NB4 (cell line): ENCODE data around the gene HCN1.
"Not testable (repeated sequence)": the region's sequence is repeated elsewhere in the genome, so short reads cannot be mapped to it uniquely, and the experiment has no call there.

ENCODE experiments used
- DNase-seq: peaks from one replicate; pipeline ENCODE4 v3.0.0; 2010; ENCODE audit warnings: low read depth
- H3K4me3 ChIP-seq: one replicate; pipeline ENCODE4 v1.5.1; 2011; ENCODE audit warnings: mild to moderate bottlenecking, low read depth, low read length, moderate library complexity
- MYC ChIP-seq: IDR thresholded peaks from 2 replicates; pipeline ENCODE4 v1.6.1; 2011; ENCODE audit warnings: low read depth, low read length
- POLR2A ChIP-seq: IDR thresholded peaks from 2 replicates; pipeline ENCODE4 v1.6.1; 2011; ENCODE audit warnings: mild to moderate bottlenecking; ENCODE audit not compliant: insufficient read length; ENCODE audit errors: extremely low read depth
- TF ChIP-seq, protein P1 (sequence below): IDR thresholded peaks from one replicate; pipeline ENCODE4 v1.5.1; 2012; ENCODE audit warnings: low read depth, low read length
- TF ChIP-seq, protein P2 (sequence below): IDR thresholded peaks from 2 replicates; pipeline ENCODE4 v1.6.1; 2011; ENCODE audit warnings: low read depth, low read length

HCN1 gene

DNA sequence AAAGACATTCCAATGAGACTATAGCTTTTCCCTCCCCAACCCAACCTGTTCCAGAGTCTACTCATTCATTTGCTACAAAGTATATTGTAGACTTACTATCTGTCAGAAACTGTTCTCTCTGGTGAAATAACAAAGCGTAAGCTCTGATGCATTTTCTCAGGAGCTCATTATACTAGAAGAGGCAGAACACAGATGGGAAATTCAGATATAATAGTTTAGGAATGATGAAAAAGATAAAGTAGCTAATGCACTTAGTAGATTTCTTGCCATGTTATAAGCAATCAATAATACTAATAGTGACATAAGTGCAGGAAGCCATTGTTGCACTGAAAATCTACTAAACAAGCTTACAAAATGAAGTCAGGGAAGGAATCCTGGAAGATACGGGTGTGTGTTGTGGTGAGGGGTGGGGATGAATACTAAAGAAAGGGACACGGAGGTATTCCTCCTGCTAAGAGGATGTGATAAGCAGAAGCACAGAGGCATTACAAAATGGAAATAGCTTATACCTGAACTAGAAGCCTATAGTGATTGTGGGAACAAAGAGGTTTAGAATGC, 78.2 kb downstream of the HCN1 start:
- no peak for TF ChIP-seq MYC
- TF ChIP-seq POLR2A: no peak
- TF ChIP-seq, protein P1, sequence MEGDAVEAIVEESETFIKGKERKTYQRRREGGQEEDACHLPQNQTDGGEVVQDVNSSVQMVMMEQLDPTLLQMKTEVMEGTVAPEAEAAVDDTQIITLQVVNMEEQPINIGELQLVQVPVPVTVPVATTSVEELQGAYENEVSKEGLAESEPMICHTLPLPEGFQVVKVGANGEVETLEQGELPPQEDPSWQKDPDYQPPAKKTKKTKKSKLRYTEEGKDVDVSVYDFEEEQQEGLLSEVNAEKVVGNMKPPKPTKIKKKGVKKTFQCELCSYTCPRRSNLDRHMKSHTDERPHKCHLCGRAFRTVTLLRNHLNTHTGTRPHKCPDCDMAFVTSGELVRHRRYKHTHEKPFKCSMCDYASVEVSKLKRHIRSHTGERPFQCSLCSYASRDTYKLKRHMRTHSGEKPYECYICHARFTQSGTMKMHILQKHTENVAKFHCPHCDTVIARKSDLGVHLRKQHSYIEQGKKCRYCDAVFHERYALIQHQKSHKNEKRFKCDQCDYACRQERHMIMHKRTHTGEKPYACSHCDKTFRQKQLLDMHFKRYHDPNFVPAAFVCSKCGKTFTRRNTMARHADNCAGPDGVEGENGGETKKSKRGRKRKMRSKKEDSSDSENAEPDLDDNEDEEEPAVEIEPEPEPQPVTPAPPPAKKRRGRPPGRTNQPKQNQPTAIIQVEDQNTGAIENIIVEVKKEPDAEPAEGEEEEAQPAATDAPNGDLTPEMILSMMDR: no peak
- TF ChIP-seq, protein P2, sequence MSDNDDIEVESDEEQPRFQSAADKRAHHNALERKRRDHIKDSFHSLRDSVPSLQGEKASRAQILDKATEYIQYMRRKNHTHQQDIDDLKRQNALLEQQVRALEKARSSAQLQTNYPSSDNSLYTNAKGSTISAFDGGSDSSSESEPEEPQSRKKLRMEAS: no peak
- no peak overlapping the region for H3K4me3 ChIP-seq
- DNase-seq: no peak

DNA sequence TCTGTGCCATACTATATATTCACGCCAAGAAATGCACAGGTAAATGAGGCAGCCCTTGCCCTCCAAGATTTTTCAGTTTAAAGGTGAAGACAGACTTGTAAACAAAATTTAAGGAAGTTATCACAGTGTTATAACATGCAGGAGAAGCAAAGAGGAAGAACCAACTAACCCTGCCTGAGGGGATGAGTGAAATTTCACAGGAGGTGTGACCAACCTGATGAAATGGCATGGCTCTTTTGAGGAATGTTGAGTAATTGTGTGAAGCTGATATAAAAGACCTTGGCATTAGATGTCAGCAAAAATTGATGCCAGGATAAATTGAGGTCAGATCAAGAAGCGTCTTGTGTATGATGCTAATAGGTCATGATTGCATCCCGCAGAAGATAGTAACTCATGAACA, 86.5 kb downstream of the HCN1 start:
- no peak for DNase-seq
- H3K4me3 ChIP-seq: no peak overlapping the region
- TF ChIP-seq, protein P1: no peak
- TF ChIP-seq, protein P2: no peak
- TF ChIP-seq POLR2A (no peak), MYC (no peak)

DNA sequence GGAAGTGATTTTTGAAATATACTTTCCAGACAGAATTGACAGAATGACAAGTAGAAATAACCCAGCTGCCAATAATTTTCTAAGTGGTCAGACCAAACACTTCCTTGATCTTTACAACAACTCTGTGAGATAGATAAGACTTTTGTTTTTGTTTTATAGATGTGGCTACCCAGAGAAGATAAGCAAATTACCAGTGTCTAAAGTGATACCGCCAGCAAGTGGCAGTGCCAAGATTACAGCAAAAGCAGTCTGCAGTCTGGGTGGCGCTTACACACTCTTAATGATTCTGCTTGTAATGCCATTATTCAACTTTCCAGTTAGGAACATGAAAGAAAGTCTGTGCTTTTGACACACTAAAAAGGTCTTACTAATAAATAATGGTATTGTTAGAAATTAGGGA, 92.1 kb downstream of the HCN1 start:
- no peak for TF ChIP-seq POLR2A
- TF ChIP-seq, protein P2: no peak
- TF ChIP-seq, protein P1: no peak
- TF ChIP-seq MYC: no peak
- no peak overlapping the region for H3K4me3 ChIP-seq
- DNase-seq: no peak

DNA sequence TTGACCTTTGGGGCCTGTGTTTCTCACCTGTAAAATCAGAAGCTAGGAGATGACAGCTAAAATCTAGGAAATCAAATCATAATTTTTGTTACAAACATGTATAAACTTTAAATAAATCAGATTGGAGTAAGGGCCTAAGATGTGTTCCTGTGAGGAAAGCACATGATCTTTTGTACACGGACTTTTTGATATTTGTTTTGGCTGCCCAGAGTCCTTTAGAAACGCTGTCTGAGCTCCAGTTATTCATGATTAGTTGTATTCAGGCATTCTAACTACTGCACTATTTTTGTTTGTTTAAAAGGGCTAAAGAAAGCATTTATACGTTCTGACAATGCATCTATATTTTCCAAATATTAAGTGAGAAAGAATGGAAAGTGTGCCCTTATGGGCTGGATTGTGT, 94.8 kb downstream of the HCN1 start:
- H3K4me3 ChIP-seq: no peak overlapping the region
- no peak for DNase-seq
- TF ChIP-seq, protein P2: no peak
- no peak for TF ChIP-seq POLR2A
- TF ChIP-seq, protein P1: no peak
- no peak for TF ChIP-seq MYC

DNA sequence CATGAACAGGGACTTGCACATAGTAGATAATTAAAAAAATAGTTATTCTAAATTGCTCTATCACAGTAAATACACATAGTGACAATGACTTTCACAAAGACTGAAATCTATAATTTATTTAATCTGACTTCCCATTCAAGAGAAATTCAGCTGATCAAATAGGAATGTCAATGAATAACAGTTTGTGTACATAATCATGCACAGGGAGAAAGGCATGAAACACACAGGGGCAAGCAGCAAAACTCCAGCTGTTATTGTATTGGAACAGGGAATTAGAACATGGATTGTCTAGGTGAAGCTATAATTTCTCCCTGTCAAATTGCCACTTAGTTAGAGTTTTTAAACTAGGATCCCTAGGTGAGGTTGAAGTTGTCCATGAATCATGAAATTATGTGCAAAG, 99.9 kb downstream of the HCN1 start:
- DNase-seq: no peak

DNA sequence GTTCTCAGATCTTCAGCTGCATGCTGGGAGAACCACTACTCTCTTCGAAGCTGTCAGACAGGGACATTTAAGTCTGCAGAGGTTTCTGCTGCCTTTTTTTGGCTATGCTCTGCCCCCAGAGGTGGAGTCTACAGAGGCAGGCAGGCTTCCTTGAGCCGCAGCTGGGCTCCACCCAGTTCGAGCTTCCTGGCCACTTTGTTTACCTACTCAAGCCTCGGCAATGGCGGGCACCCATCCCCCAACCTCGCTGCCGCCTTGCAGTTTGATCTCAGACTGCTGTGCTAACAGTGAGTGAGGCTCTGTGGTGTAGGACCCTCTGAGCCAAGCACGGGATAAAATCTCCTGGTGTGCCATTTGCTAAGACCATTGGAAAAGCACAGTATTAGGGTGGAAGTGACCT, 110.2 kb downstream of the HCN1 start:
- H3K4me3 ChIP-seq, DNase-seq: not testable (repeated sequence)

More for the DNA sequence above, 99.9 kb downstream of the HCN1 start:
- TF ChIP-seq, protein P1: no peak
- TF ChIP-seq POLR2A (no peak), MYC (no peak)
- TF ChIP-seq, protein P2: no peak
- H3K4me3 ChIP-seq: no peak overlapping the region
